Activated CD8-positive, alpha-beta memory T cell treated with anti-CD3 and anti-CD28 coated beads for 1 hour (primary cell): ENCODE measurements around the gene APEX2.
A peak's percentile ranks its signal among the peaks of the same experiment; 100 is the strongest.
"Not testable (repeated sequence)": the region's sequence is repeated elsewhere in the genome, so short reads cannot be mapped to it uniquely, and the experiment has no call there.

Experiments
- DNase-seq, 2 donors: peaks; one replicate each; pipeline ENCODE4 v3.0.0-alpha.2; 2020; ENCODE audit warnings: low read depth in 1 of 2; ENCODE audit errors: extremely low read depth in 1 of 2

Gene APEX2

GRCh38 chrX:55008571-55009358 is 8.6 kb downstream of the APEX2 start:
- DNase-seq = no peak

- no peak for DNase-seq
These were observed 11.1 kb downstream of the APEX2 start for GRCh38 chrX:55011294-55011693.

- DNase-seq = no peak
These were observed 14.7 kb downstream of the APEX2 start for GRCh38 chrX:55014897-55015299.

- DNase-seq = no peak
These were observed 26.0 kb downstream of the APEX2 start for GRCh38 chrX:55026143-55026542.

- no peak for DNase-seq
These were observed 26.7 kb downstream of the APEX2 start for GRCh38 chrX:55026840-55027239.

- DNase-seq = no peak
These were observed 27.9 kb downstream of the APEX2 start for GRCh38 chrX:55028040-55028439.

- DNase-seq = no peak
These were observed 28.4 kb downstream of the APEX2 start for GRCh38 chrX:55028611-55029010.

GRCh38 chrX:55029291-55029690 is 29.1 kb downstream of the APEX2 start:
- no peak for DNase-seq

- DNase-seq = no peak
These were observed 30.4 kb downstream of the APEX2 start, which contains the start of gene ALAS2 for GRCh38 chrX:55030271-55031205. Gene ALAS2, minus strand, starts transcription at chrX:55030977. Its CDS starts 4,977 bp downstream, at chrX:55026000.

- no peak for DNase-seq
These were observed 33.3 kb downstream of the APEX2 start for GRCh38 chrX:55033429-55033828.

GRCh38 chrX:55039471-55039870 is 39.3 kb downstream of the APEX2 start:
- no peak for DNase-seq

GRCh38 chrX:55041514-55041913 is 41.4 kb downstream of the APEX2 start:
- DNase-seq = no peak

- not testable (repeated sequence) for DNase-seq
These were observed 50.4 kb downstream of the APEX2 start for GRCh38 chrX:55050599-55050998.

GRCh38 chrX:55056820-55057674 is 56.9 kb downstream of the APEX2 start:
- peak in 1 of 2 donors; percentile 2 for DNase-seq

GRCh38 chrX:55057675-55058249 is 57.6 kb downstream of the APEX2 start:
- no peak for DNase-seq
